Osteoblast (primary cell): ENCODE results near the gene FAM53A. TPM values are rescaled to one million over a fixed set of nuclear protein-coding genes. Genes with fewer than 3 reads are reported as not detected.

Source experiments
- DNase-seq: peaks from one replicate; pipeline ENCODE4 v3.0.0; 2011; ENCODE audit warnings: low spot score, mixed read lengths; ENCODE audit not compliant: insufficient read length; ENCODE audit errors: missing footprints
- H2AFZ ChIP-seq: 2 replicates; pipeline ENCODE4 v1.6.0; 2011; ENCODE audit warnings: mild to moderate bottlenecking, low read length
- H3K27ac ChIP-seq: 2 replicates; pipeline ENCODE4 v1.5.1; 2011; ENCODE audit warnings: mild to moderate bottlenecking, low read depth, low read length, moderate library complexity
- H3K27me3 ChIP-seq: 2 replicates; pipeline ENCODE4 v1.6.0; 2012; ENCODE audit warnings: mild to moderate bottlenecking, control low read depth, inconsistent platforms, low read length, moderate library complexity; ENCODE audit not compliant: insufficient read depth
- H3K36me3 ChIP-seq: 2 replicates; pipeline ENCODE4 v1.5.1; 2011; ENCODE audit warnings: mild to moderate bottlenecking, low read length, control low read depth, moderate library complexity; ENCODE audit not compliant: insufficient read depth
- H3K4me1 ChIP-seq: 2 replicates; pipeline ENCODE4 v1.5.1; 2011; ENCODE audit warnings: mild to moderate bottlenecking, low read length, control low read depth, moderate library complexity; ENCODE audit not compliant: insufficient read depth
- H3K4me2 ChIP-seq: 2 replicates; pipeline ENCODE4 v1.6.0; 2011; ENCODE audit warnings: mild to moderate bottlenecking, low read length; ENCODE audit not compliant: insufficient read depth
- H3K4me3 ChIP-seq: fragments of 200-600 bp; sonication (generic); 3 replicates; pipeline ENCODE4 v1.5.1; 2012; ENCODE audit warnings: mild to moderate bottlenecking, low read length, inconsistent platforms; ENCODE audit not compliant: insufficient read depth
- H3K79me2 ChIP-seq: 2 replicates; pipeline ENCODE4 v1.6.0; 2012; ENCODE audit warnings: mild to moderate bottlenecking, low read length, control low read depth, inconsistent platforms; ENCODE audit not compliant: insufficient read depth
- H3K9me3 ChIP-seq: 2 replicates; pipeline ENCODE4 v1.5.1; 2011; ENCODE audit warnings: low read depth, low read length, control low read depth
- H4K20me1 ChIP-seq: 2 replicates; pipeline ENCODE4 v1.6.0; 2012; ENCODE audit warnings: mild to moderate bottlenecking, low read length, control low read depth; ENCODE audit not compliant: insufficient read depth
- CTCF ChIP-seq: IDR thresholded peaks from 2 replicates; pipeline ENCODE4 v1.5.1; 2011; ENCODE audit warnings: mild to moderate bottlenecking, low read depth, low read length, moderate library complexity; ENCODE audit errors: extremely low read depth
- total RNA-seq: library from RNA; depleted of rRNA; stranded (reverse); fragments of >200 nt; gene quantifications from 2 replicates; pipeline ENCODE4 v1.2.3, GENCODE V29; 2012

Gene FAM53A
- total RNA-seq, 1 donor, result 4.3 TPM

DNA sequence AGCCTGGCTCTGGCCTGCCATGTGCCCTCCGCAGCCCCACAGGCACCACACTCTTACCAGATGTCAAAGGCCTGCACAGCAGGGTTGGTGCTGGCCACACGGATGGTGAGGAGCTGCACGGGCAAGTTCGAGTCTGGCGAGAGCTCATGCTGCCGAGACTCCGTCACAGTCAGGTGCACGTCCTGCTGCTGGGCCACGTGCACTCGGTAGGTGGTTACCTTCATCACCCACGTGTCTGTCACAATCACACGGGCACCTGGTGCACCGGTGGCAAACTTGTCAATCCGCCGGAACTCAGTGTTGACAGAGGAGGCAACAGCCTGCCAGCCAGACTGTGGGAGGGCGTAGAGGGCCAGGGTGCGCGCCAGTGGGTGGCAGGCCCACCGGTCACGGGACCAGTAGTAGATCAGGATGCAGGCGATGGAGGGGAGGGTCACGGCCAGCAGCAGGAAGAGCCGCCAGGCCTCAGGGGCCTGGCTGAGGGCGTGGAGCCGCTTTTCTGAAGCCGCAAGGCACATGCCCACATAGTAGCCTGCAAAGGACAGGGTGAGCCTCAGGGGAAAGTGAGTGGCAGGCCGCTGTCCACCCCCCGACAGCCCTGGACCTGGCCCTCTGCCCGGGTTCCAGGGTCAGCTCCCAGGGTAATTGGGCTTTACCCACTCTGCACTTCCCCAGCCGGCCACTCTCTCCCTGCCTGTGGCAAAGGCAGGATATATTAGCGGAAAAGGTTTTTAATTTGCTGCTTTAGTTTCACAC lies 34.2 kb upstream of the FAM53A start:
- no peak overlapping the region for H2AFZ ChIP-seq
- DNase-seq, result peak; percentile 80
- H3K36me3 ChIP-seq, result peaks cover 19% of the 10 kb centered on the region
- no peak for TF ChIP-seq CTCF
- peaks cover 39% of the 10 kb centered on the region for H4K20me1 ChIP-seq
- H3K27ac ChIP-seq, result no peak overlapping the region
- H3K4me3 ChIP-seq, result no peak overlapping the region
- H3K4me1 ChIP-seq, result peaks cover 29% of the 10 kb centered on the region
- peaks cover 68% of the 10 kb centered on the region for H3K79me2 ChIP-seq
- H3K4me2 ChIP-seq, result no peak overlapping the region
- H3K27me3 ChIP-seq, result no peaks in the 10 kb centered on the region
- H3K9me3 ChIP-seq, result no peaks in the 10 kb centered on the region

DNA sequence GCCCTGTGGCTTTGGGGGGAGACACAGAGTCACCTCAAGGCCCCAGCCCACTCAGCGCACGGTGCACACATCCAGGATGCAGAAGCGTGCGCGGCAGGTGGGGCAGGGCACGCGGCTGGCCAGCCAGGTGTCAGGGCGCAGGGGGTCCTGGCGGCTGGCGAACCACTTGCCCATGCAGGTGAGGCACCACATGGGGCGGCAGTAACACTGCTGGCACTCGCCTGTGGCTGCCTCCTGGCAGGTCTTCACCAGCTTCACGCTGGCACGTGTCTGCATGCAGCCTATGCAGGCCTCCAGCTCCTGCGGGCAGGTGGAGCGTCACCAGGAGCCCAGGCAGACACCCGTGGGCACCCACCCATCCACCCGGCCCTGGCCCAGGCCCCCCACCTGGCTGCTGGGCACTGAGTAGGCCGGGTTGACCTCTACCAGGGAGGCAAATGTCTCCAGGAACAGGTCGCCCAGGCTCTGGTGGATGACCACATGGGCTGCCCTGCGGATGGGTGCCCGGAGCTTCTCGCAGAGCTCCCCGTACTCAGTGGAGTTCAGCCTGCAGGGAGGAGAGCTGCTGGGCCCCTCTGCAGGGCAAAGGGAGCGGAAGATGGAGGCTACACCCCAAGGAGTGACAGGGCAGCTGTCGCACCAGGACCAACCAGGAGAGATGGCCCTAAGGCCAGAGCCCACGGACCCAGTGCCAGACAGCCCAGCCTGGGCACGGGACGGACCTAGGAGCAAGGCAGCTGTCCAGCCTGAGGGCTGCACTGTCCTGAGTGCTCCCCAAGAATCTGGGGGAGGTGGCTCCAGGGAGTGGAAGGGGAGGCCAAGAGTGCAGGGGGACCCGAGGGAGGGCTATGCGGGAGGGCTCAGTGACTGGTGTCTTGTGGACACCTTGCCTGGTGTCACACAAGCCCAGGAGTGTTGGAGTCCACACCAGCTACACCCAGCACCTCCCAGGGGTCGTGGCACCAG lies 33.3 kb upstream of the FAM53A start:
- peak; percentile 52 for DNase-seq
- Histone ChIP-seq H3K9me3 (no peaks in the 10 kb centered on the region), H3K4me3 (no peak overlapping the region), H3K36me3 (peaks cover 15% of the 10 kb centered on the region), H4K20me1 (peaks cover 35% of the 10 kb centered on the region), H3K4me2 (no peak overlapping the region), H3K27ac (no peak overlapping the region), H3K27me3 (no peaks in the 10 kb centered on the region), H3K79me2 (peaks cover 65% of the 10 kb centered on the region), H3K4me1 (peaks cover 24% of the 10 kb centered on the region), H2AFZ (no peak overlapping the region)
- TF ChIP-seq CTCF, result no peak

DNA sequence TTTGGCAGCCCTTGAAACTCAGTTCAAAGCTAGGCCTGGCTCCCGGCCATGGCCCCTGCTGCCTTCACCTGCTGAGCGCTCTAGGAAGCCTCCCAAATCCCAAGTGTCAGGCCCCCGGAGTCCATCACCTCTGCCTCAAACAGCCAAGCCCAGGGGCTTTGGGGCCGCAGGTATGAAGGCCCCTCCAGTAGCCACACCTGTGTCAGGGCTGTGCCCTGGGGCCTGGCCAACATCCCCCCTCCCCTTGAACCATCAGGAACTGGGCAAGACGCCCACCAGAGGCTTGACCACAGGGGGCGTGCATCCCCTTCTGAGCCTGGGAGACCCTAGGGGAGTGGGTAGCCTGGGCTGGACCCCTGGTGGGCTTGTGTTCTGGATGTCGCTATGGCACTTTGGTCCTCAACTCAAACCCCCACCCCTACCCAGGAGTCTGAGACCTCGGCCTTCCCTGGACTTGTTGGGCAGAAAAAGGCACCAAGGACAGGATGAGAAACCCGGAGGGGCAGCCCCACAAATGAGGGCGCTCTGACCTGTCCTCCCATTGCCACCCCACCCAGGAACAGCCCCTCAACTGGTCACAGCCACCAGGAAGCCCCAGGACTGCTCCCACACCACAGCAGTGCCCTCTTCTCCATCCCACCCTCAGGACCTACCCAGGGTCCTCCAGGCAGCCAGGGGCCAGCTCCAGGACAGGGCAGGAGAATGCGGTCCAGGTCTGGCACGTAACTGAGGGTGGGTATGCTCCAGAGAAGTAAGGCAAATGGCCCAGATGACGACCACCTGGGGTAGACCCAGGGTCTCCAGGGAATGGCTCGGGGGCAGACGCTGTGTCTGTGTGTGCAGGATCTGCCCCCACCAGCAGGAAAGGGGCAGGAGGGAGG lies 32.2 kb upstream of the FAM53A start:
- Histone ChIP-seq H3K27ac (no peak overlapping the region), H3K4me1 (peaks cover 17% of the 10 kb centered on the region), H2AFZ (no peak overlapping the region), H3K27me3 (no peaks in the 10 kb centered on the region), H4K20me1 (peaks cover 36% of the 10 kb centered on the region), H3K9me3 (no peaks in the 10 kb centered on the region), H3K79me2 (peaks cover 56% of the 10 kb centered on the region), H3K36me3 (peaks cover 15% of the 10 kb centered on the region), H3K4me2 (no peak overlapping the region), H3K4me3 (no peak overlapping the region)
- TF ChIP-seq CTCF, result no peak
- DNase-seq, result peak; percentile 83
